ENCODE data around the gene NOX4.
"Not testable (repeated sequence)": the region's sequence is repeated elsewhere in the genome, so short reads cannot be mapped to it uniquely, and the experiment has no call there.

NOX4 gene

DNA sequence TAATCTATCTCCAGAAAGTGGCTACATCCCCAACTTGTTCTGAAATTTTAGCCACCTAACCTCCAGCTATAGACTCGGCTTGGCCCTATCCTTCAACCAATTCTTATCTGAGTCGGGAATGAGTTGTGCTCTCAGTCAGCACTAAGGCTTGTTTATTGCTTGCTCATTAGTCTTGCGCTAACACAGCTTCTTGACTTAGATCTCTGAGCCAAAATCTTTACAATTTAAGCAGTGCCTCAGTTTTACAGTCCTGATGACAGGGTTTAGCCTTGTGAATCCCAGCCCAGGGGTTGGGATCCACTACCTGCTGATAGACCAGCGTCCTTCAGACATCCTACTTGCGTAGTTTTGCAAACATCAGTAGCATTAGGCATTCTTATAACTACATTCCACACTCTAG is 144.6 kb downstream of the NOX4 start:
- no peak overlapping the region for H3K4me3 ChIP-seq (ENCODE audit: low read depth, low read length)
- no peak overlapping the region for H3K9ac ChIP-seq (ENCODE audit: low read length)
- no peaks in the 10 kb centered on the region for H3K36me3 ChIP-seq (ENCODE audit: control insufficient read depth, insufficient read depth, low read length)
- H3K27ac ChIP-seq (ENCODE audit: low read depth, low read length) = no peak overlapping the region
- no peaks in the 10 kb centered on the region for H3K4me1 ChIP-seq (ENCODE audit: control insufficient read depth, insufficient read depth, low read length)
- H3K27me3 ChIP-seq (ENCODE audit: control insufficient read depth, insufficient read depth, low read length) = no peaks in the 10 kb centered on the region
- no peaks in the 10 kb centered on the region for H3K9me3 ChIP-seq (ENCODE audit: control insufficient read depth, insufficient read depth, low read depth, low read length)

DNA sequence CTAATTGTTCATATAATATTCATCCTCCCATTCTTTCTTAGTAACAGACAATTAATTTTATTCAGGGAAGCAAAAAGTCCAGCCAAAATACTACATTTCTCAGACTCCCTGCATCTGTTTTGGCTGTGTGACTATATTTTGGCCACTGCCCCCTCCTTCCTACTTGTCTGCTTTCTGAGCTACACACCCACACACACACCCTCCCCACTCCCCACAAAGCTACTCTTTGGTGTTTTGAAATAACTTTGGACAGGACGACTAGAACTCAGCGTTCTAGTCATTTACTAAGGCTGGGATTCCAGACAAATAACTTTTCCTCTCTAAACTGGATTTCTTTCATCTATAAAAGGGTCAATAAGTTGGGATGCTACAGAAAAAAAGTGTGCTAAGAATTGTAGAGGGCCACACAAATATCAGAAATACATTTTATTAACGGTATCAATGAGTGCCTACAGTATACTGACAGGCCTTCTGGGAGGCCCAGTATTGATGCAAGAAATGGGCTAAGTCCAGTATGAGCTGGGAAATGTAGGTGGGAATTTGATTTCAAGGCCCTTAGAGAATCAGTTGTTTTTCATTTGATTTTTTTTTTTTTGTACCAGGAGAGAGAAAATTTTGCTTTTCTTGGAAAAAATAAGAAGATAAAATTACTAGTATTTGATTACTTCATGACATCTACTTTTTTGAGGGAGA is 148.1 kb downstream of the NOX4 start:
- H3K9ac ChIP-seq (ENCODE audit: low read length); H3K9me3 ChIP-seq (ENCODE audit: control insufficient read depth, insufficient read depth, low read depth, low read length); H3K27me3 ChIP-seq (ENCODE audit: control insufficient read depth, insufficient read depth, low read length); H3K4me3 ChIP-seq (ENCODE audit: low read depth, low read length); H3K36me3 ChIP-seq (ENCODE audit: control insufficient read depth, insufficient read depth, low read length); H3K27ac ChIP-seq (ENCODE audit: low read depth, low read length); H3K4me1 ChIP-seq (ENCODE audit: control insufficient read depth, insufficient read depth, low read length): not testable (repeated sequence)

DNA sequence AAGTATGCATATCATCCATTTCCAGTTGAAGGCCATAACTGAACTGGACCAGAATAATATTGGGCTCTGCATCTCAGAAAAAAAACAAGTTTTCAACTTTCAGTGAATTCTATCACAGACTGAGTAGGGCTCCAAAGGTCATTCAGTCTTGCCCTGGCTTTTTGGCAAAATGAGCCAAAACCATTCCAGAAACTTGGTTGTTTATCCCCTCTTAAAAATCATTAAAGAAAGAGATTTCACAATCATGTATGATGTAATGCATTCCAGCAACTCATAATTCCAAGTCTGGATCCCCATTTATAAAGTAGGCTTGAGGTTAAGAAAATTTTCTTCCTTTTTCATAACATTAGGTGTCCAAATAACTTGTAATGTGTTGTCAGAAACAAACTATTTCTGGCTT is 150.7 kb downstream of the NOX4 start:
- H3K9ac ChIP-seq (ENCODE audit: low read length); H3K9me3 ChIP-seq (ENCODE audit: control insufficient read depth, insufficient read depth, low read depth, low read length); H3K4me1 ChIP-seq (ENCODE audit: control insufficient read depth, insufficient read depth, low read length); H3K4me3 ChIP-seq (ENCODE audit: low read depth, low read length); H3K27ac ChIP-seq (ENCODE audit: low read depth, low read length); H3K36me3 ChIP-seq (ENCODE audit: control insufficient read depth, insufficient read depth, low read length); H3K27me3 ChIP-seq (ENCODE audit: control insufficient read depth, insufficient read depth, low read length): not testable (repeated sequence)

DNA sequence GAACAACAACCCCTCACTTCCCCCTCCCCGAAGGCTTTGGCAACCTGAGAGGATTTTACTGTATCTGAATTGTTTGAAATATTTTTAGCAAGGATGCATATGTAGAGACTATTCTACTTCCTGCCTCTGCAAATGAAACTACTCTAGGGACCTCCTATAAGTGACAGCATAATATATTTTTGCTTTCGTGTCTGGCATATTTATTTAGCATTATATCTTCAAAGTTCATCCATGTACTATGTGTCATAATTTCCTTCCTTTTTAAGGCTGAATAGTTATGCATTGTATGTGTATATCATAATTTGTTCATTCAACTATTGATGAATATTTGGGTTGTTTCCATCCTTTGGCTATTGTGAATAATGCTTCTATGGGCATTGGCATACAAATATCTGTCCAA is 153.1 kb downstream of the NOX4 start:
- not testable (repeated sequence) for H3K36me3 ChIP-seq (ENCODE audit: control insufficient read depth, insufficient read depth, low read length); H3K27ac ChIP-seq (ENCODE audit: low read depth, low read length); H3K4me1 ChIP-seq (ENCODE audit: control insufficient read depth, insufficient read depth, low read length); H3K27me3 ChIP-seq (ENCODE audit: control insufficient read depth, insufficient read depth, low read length); H3K9ac ChIP-seq (ENCODE audit: low read length); H3K4me3 ChIP-seq (ENCODE audit: low read depth, low read length); H3K9me3 ChIP-seq (ENCODE audit: control insufficient read depth, insufficient read depth, low read depth, low read length)

DNA sequence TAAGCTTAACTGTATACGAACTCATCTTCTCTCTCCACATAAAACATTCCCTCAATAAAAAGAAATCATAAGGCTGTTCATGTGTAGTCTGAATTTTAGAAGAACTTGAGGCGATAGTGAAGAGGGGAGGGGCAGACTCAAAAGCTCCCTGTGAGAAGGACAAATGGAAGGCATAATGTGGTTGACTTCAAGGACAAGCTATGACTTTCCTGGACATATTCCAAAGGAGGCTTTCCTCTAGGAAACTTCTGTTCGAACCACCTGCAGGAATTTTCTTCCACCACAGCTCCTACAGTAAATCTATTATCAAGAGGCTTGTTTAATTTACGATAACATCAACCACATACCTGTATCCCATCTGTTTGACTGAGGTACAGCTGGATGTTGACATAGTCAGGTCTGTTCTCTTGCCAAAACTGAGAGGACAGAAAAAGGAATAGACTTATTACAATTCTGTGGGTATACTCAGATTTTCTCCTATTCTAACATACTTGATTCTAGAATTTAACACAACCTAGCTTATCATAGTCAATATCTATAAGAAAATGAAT is 154.0 kb downstream of the NOX4 start:
- not testable (repeated sequence) for H3K9ac ChIP-seq (ENCODE audit: low read length); H3K36me3 ChIP-seq (ENCODE audit: control insufficient read depth, insufficient read depth, low read length); H3K4me1 ChIP-seq (ENCODE audit: control insufficient read depth, insufficient read depth, low read length); H3K9me3 ChIP-seq (ENCODE audit: control insufficient read depth, insufficient read depth, low read depth, low read length); H3K4me3 ChIP-seq (ENCODE audit: low read depth, low read length); H3K27ac ChIP-seq (ENCODE audit: low read depth, low read length); H3K27me3 ChIP-seq (ENCODE audit: control insufficient read depth, insufficient read depth, low read length)

DNA sequence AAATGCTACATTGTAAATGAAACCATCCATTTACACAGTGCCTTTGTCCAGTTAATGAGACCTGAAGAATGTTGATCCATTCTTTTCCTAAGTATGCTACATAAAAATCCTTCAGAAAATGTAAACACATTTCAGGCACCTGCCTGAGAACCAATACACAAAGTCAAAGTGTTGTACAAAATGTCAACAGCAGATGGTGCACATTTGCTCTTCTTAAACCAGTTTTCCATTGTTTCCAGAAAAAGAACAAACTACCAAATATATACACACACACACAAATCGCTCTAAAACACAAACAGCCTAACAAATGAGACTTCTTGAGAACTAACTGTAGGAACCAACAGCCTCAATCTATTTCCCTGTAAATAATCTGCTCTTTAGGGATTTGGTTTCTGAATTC is 157.5 kb downstream of the NOX4 start:
- not testable (repeated sequence) for H3K9me3 ChIP-seq (ENCODE audit: control insufficient read depth, insufficient read depth, low read depth, low read length); H3K4me1 ChIP-seq (ENCODE audit: control insufficient read depth, insufficient read depth, low read length)

DNA sequence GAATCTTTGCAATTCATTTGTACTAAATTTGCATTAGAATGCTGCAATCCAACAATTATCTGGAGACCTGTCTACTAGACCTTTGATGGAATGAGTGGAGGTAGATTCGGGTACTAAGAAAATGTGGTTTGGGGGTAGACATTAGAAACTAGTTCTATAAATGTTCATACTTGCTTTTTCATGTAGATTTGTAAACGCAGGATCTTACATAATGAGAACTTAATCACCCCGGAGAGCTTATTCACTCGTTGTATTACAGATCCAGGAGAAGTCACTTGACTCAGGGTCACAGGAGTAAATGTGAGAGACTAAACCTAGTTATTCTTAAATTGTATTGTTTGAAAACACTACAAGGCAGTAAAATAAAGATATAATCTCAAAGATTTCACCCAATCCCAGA is 159.2 kb downstream of the NOX4 start:
- H3K9ac ChIP-seq (ENCODE audit: low read length); H3K27ac ChIP-seq (ENCODE audit: low read depth, low read length); H3K4me3 ChIP-seq (ENCODE audit: low read depth, low read length); H3K27me3 ChIP-seq (ENCODE audit: control insufficient read depth, insufficient read depth, low read length); H3K4me1 ChIP-seq (ENCODE audit: control insufficient read depth, insufficient read depth, low read length); H3K9me3 ChIP-seq (ENCODE audit: control insufficient read depth, insufficient read depth, low read depth, low read length); H3K36me3 ChIP-seq (ENCODE audit: control insufficient read depth, insufficient read depth, low read length): not testable (repeated sequence)

More for the DNA sequence above, 157.5 kb downstream of the NOX4 start:
- not testable (repeated sequence) for H3K4me3 ChIP-seq (ENCODE audit: low read depth, low read length); H3K27ac ChIP-seq (ENCODE audit: low read depth, low read length); H3K36me3 ChIP-seq (ENCODE audit: control insufficient read depth, insufficient read depth, low read length); H3K27me3 ChIP-seq (ENCODE audit: control insufficient read depth, insufficient read depth, low read length); H3K9ac ChIP-seq (ENCODE audit: low read length)

DNA sequence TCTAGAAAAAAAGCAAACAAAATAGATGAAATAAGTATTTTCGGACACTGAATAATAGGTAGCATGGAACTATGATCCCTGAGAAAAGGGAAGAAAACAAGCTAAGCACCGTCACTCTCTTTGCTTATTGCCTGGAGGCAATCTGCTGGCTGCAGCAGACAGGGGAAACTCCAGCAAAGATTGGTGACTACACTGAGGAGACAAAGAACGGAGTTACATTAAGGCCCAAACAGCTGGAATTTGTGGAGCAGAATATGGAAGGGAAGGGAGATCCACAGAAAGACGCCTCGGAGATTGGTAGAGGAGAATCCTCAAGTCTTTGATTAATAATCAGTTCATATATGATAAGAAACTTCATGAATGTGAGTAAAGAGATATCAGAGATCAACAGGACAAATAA is 163.3 kb downstream of the NOX4 start:
- Histone ChIP-seq H3K36me3 (ENCODE audit: control insufficient read depth, insufficient read depth, low read length) (no peaks in the 10 kb centered on the region), H3K4me3 (ENCODE audit: low read depth, low read length) (no peak overlapping the region), H3K27ac (ENCODE audit: low read depth, low read length) (0 out of 2 replicates have a peak overlapping the region, but pooled peaks have one; percentile 25), H3K27me3 (ENCODE audit: control insufficient read depth, insufficient read depth, low read length) (no peaks in the 10 kb centered on the region), H3K9me3 (ENCODE audit: control insufficient read depth, insufficient read depth, low read depth, low read length) (no peaks in the 10 kb centered on the region), H3K9ac (ENCODE audit: low read length) (no peak overlapping the region), H3K4me1 (ENCODE audit: control insufficient read depth, insufficient read depth, low read length) (no peaks in the 10 kb centered on the region; the same call in 1 of the 2 replicates)

DNA sequence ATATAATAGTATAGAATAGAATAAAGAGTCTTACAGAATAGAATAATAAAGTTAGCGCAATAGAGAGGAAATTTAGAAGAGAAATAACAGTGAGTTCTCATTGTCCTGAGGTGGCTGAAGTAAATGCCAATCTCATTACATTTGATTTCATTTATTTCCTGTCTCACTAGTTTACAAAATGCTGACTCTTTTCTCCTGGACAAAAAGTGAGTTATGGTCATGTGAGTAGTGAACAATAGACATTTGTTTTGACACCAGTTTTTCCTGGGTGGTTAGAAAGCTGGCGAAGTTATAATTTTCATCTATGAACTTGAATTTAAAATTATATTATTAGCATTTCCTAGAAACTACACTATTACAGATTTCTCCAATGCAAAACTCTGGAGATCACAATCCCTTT is 169.8 kb downstream of the NOX4 start:
- no peaks in the 10 kb centered on the region for H3K9me3 ChIP-seq (ENCODE audit: control insufficient read depth, insufficient read depth, low read depth, low read length)
- H3K36me3 ChIP-seq (ENCODE audit: control insufficient read depth, insufficient read depth, low read length) = no peaks in the 10 kb centered on the region
- no peak overlapping the region for H3K27ac ChIP-seq (ENCODE audit: low read depth, low read length)
- H3K9ac ChIP-seq (ENCODE audit: low read length) = no peak overlapping the region
- H3K4me1 ChIP-seq (ENCODE audit: control insufficient read depth, insufficient read depth, low read length) = no peaks in the 10 kb centered on the region
- H3K27me3 ChIP-seq (ENCODE audit: control insufficient read depth, insufficient read depth, low read length) = no peaks in the 10 kb centered on the region
- no peak overlapping the region for H3K4me3 ChIP-seq (ENCODE audit: low read depth, low read length)

DNA sequence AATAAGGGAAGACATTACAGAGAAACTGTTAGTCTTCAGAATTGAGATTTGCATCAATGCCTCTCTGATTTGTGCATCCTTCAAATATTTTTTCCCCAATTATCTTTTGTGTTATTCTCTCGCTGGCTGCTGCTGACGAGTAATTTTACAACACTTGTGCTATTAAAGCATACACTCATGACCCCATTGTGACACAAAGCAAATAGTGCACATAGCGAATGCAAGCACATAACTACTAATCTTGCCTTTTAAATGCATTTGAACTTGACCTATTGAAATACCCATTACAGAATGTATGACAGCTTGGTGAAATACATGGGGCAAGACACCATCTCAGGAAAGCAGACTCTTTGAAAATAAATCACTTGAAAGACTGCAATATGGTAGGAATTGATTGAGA is 180.6 kb downstream of the NOX4 start:
- H3K9me3 ChIP-seq (ENCODE audit: control insufficient read depth, insufficient read depth, low read depth, low read length); H3K4me3 ChIP-seq (ENCODE audit: low read depth, low read length); H3K9ac ChIP-seq (ENCODE audit: low read length); H3K4me1 ChIP-seq (ENCODE audit: control insufficient read depth, insufficient read depth, low read length); H3K27ac ChIP-seq (ENCODE audit: low read depth, low read length); H3K36me3 ChIP-seq (ENCODE audit: control insufficient read depth, insufficient read depth, low read length); H3K27me3 ChIP-seq (ENCODE audit: control insufficient read depth, insufficient read depth, low read length): not testable (repeated sequence)

DNA sequence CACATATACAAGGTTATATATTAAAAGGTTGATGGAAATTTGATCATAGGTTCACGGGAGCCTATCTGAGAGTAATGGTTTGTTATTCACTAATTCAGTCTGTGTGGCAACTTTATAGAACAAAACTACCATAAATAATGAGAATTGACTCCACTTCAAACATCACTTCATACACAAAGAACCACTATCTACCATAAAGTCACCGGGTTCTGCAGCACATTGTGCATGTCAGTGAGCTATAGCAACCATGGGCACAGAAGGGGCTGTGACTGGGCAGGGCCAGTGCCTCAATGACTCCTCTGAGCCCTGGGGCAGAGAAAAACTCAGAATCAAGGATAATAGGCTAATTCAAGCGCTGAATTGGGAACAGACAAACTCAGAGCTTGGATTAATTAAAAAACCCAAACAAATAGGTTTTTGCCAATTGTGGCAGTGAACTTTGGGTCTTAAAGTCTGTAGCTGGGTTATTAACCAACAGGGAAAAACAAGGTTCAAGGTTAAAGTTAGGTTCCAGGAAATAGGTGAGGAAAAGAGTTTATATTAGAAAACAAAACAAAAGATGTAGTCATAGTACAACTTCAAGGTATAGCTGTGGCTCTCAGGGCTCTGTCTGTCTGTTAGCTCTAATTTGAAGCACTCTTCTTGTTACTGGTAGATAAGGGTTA is 181.7 kb downstream of the NOX4 start:
- not testable (repeated sequence) for H3K9me3 ChIP-seq (ENCODE audit: control insufficient read depth, insufficient read depth, low read depth, low read length); H3K27ac ChIP-seq (ENCODE audit: low read depth, low read length); H3K27me3 ChIP-seq (ENCODE audit: control insufficient read depth, insufficient read depth, low read length); H3K9ac ChIP-seq (ENCODE audit: low read length); H3K36me3 ChIP-seq (ENCODE audit: control insufficient read depth, insufficient read depth, low read length); H3K4me1 ChIP-seq (ENCODE audit: control insufficient read depth, insufficient read depth, low read length); H3K4me3 ChIP-seq (ENCODE audit: low read depth, low read length)

All from HUES6 (cell line).